GM19397 (cell line): ENCODE measurements around the gene SPACDR.
"Not testable (repeated sequence)": the region's sequence is repeated elsewhere in the genome, so short reads cannot be mapped to it uniquely, and the experiment has no call there.

Experiments used
- ATAC-seq: cut with Tn5 transposase; IDR thresholded peaks from one replicate; pipeline ENCODE4 v1.9.1; 2021; ENCODE audit warnings: mild to moderate bottlenecking, moderate library complexity; ENCODE audit not compliant: unreplicated experiment

Gene SPACDR, protein sequence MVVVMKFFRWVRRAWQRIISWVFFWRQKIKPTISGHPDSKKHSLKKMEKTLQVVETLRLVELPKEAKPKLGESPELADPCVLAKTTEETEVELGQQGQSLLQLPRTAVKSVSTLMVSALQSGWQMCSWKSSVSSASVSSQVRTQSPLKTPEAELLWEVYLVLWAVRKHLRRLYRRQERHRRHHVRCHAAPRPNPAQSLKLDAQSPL

DNA sequence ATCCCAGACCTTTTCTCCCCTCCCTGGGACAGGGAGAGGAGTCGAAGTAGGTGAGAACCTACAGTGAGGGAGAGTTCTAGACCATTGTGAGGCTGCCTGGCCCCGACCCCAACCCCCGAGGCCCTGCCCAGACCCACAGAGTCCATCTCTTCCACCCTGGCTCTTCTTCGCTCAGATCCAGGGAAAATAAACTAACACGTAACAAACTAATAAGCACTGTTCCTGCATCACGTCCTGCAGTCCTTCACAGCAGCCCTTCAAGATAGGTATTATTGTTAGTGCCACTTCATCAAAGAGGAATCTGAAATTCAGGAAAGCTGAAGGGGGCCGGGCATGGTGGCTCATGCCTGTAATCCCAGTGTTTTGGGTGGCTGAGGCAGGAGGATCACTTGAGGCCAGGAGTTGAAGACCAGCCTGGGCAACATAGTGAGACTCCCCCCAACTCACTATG lies at the start of gene SPACDR:
Gene SPACDR (minus strand): TSS at position 51 of the 451 bp plus-strand sequence. CDS start 235 bp downstream, outside the sequence.
- no peak for ATAC-seq

GRCh38 chr7:100513212-100513810 lies 49.3 kb upstream of the SPACDR start:
- no peak for ATAC-seq

GRCh38 chr7:100510437-100511239 lies 46.6 kb upstream of the SPACDR start:
- no peak for ATAC-seq

DNA sequence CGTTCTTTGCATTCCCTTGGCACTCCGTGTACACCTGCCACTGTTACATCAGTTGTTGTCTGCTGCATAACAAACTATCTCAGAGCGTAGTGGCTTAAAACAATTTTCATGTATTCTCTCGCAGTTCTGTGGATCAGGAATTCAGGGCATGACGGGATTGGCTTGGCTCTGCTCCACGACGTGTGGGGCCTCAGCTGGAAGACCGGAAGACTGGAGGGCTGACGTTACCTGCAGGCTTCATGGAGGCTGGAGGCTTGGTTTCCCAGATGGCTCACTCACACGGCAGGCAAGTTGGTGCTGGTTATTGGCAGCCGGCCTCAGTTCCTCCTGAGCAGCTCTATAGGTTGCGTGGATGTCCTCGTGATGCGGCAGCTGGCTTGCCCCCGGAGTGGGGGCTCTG lies 45.2 kb upstream of the SPACDR start:
- no peak for ATAC-seq

DNA sequence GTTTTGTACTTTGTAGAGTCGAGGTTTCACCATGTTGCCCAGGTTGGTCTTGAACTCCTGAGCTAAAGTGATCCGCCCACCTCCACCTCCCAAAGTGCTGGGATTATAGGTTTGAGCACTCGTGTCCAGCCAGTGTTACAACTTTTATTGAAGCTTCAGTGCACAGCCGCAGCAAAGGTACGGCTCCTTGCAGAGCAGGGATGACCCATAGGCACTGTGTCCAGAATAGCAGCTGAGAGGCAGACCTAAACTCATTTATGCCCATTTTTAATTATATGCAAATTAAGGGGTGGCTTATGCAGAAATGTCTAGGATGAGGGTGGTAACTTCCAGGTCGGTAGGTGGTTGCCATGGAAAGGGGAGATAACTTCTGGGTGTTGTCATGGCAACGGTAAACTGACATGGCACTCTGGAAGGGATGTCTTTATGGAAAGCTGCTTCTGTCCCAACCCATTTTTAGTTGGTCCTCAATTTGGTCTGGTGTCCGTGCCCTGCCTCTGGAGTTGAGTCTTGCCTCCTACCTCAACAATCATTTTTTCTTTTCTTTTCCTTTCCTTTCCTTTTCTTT lies 42.4 kb upstream of the SPACDR start:
- no peak for ATAC-seq

DNA sequence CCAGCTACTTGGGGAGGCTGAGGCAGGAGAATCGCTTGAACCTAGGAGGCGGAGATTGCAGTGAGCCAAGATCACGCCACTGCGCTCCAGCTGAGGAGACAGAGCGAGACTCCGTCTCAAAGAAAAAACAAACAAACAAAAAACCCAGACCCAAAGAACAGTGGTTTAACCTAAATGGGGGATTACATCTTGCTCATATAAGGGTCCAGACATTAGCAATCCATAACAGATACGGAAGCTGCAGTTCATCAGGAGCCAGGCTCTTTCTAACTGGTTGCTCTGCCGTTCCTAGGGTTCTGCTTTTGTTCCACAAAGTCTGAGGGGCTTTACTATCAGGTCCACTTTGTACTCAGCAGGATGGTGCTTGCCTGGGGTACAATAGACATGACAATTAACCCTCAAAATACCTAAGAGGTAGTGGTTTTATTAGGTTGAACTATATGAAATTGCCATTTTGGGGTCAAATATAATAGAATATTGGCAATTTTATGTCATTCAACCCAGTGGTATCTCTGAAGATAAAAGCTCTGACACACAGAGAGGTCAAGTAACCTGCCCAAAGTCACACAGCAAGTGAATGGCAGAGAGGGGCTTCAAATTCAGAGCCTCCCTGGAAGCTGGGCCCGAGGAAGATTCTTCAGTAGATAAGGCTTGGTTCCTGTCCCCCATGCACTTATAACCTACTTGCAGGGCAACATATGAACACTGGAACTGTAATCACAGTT lies 41.0 kb upstream of the SPACDR start:
- no peak for ATAC-seq

GRCh38 chr7:100504031-100504430 lies 40.0 kb upstream of the SPACDR start:
- ATAC-seq: not testable (repeated sequence)

DNA sequence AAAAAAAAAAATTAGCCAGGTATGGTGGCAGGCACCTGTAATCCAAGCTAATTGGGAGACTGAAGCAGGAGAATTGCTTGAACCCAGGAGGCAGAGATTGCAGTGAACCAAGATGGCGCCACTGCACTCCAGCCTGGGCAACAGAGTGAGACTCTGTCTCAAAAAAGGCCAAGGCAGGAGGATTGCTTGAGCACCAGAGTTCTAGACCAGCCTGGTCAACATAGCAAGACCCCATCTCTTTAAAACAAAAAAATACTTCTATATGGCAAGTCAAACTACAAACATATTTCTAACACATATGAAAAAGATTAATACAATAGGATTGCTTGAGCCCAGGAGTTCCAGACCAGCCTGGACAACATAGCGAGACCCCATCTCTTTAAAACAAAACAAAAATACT lies 36.7 kb upstream of the SPACDR start:
- ATAC-seq: not testable (repeated sequence)

DNA sequence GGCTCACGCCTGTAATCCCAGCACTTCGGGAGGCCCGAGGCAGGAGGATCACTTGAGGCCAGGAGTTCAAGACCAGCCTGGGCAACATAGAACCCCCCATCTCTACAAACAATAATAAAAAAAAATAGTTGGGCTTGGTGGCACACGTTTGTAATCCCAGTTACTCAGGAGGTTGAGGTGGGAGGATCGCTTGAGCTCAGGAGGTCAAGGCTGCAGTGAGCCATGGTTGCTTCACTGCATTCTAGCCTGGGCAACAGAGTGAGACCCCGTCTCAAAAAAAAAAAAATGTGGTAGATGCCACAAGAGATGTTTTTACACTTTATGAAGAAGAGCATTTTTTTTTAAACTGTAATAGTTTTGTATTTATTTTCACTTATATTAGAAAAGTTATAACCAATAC lies 32.4 kb upstream of the SPACDR start:
- no peak for ATAC-seq

DNA sequence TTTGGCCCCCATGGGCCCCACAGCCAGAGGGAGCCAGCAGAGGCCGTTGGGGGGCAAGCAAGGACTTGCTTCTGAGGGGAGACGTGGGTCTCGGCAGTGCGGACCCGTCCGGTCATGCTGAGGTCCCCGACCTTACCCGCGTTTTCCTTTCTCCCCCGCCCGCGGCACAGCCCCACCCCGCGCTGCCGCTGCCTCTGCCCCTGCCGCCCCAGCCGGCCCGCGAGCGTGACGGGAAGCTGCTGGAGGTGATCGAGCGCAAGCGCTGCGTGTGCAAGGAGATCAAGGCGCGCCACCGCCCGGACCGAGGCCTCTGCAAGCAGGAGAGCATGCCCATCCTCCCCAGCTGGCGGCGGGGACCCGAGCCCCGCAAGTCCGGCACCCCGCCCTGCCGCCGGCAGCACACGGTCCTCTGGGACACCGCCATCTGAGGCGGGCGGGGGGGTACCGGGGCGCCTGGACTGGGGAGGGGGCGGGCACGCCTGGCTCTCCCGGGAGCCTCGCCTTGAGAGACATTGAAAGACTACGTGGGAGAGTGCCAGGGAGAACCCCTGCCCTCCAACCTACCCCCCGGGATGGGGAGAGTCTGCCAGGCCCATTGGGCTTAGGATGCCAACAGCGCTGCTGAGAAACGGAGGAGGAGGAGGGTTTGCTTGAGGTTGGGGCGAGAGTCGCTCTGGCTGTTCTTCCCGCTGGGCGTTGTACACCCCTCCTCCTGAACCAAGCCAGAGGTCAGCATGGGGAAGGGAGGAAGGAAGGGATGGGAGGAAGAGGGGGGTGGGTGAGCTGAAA lies 29.6 kb upstream of the SPACDR start:
- no peak for ATAC-seq

DNA sequence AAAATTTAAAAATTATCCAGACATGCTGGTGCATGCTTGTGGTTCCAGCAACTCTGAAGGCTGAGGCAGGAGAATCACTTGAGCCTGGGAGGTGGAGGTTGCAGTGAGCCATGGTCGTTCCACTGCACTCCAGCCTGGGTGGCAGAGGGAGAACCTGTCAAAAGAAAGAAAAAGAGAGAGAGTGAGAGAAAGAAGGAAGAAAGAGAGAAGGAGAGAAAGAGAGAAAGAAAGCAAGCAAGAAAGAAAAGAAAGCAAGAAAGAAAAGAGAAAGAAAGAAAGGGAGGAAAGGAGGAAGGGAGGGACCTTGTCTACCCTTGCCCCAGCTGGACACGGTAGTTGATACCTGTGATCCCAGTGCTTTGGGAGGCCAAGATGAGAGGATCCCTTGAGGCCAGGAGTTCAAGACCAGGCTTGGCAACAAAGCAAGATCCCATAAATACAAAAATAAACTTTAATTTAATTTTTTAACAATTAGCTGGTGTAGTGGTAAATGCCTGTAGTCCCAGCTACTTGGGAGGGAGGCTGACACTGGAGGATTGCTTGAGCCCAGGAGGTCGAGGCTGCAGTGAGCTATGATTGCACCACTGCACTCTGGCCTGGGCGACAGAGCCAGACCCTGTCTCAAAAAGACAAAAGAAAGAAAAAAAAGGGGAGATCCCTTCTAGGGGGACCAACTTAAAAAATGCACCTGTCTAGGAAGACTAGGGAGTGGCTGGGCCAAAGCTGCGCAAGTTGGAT lies 28.8 kb upstream of the SPACDR start:
- no peak for ATAC-seq

DNA sequence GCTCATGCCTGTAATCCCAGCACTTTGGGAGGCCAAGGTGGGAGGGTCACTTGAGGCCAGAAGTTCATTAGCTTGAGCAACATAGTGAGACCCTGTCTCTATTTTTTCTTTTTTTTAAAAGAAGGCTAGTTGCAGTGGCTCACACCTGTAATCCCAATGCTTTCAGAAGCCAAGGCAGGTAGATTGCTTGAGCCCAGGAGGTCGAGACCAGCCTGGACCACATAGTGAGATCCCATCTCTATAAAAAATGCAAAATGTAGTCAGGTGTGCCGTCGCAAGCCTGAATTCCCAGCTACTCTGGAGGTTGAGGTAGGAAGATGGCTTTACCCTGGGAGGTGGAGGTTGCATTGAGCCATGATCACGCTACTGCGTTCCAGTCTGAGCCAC lies 27.1 kb upstream of the SPACDR start:
- ATAC-seq: no peak

GRCh38 chr7:100490483-100491191 lies 26.6 kb upstream of the SPACDR start:
- no peak for ATAC-seq

DNA sequence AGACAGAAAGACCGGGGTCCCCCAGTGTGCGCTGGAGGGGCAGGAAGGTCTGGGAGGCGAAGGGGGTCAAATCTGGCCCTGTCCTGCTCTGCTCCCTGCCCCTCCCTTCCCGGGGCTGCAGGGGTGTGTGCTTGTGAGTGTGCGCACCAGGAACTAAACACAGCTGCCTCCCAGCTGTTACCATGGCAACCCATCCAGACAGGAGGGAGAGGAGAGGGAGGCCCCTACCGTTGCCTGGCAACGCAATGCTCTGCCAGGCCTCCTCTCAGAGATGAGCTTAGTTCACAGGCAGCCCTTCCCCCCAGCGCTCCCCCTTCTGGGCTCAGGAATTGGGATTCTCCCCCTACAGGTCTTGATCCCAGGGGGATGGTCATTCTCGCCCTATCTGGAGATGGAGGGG lies 25.8 kb upstream of the SPACDR start:
- ATAC-seq: no peak

GRCh38 chr7:100489121-100489520 lies 25.1 kb upstream of the SPACDR start:
- ATAC-seq: no peak

GRCh38 chr7:100488333-100489095 lies 24.5 kb upstream of the SPACDR start:
- ATAC-seq: no peak

GRCh38 chr7:100486753-100487446 lies 22.8 kb upstream of the SPACDR start:
- ATAC-seq: no peak
